OCI-LY3 (cell line): ENCODE results near the gene MTHFSD.

Experiments
- EZH2phosphoT487 ChIP-seq: fragments of 200-600 bp; shearing (Covaris generic); IDR thresholded peaks from 2 replicates; pipeline ENCODE4 v1.6.1; 2018; ENCODE audit warnings: antibody characterized with exemption, mixed run types, low read depth
- TF ChIP-seq, protein P1 (sequence below): fragments of 200-600, 300-600 bp; sonication (generic); IDR thresholded peaks from 2 replicates; pipeline ENCODE4 v1.5.1; 2014; ENCODE audit warnings: antibody characterized with exemption, low read length, low read depth

- TF ChIP-seq, protein P1, sequence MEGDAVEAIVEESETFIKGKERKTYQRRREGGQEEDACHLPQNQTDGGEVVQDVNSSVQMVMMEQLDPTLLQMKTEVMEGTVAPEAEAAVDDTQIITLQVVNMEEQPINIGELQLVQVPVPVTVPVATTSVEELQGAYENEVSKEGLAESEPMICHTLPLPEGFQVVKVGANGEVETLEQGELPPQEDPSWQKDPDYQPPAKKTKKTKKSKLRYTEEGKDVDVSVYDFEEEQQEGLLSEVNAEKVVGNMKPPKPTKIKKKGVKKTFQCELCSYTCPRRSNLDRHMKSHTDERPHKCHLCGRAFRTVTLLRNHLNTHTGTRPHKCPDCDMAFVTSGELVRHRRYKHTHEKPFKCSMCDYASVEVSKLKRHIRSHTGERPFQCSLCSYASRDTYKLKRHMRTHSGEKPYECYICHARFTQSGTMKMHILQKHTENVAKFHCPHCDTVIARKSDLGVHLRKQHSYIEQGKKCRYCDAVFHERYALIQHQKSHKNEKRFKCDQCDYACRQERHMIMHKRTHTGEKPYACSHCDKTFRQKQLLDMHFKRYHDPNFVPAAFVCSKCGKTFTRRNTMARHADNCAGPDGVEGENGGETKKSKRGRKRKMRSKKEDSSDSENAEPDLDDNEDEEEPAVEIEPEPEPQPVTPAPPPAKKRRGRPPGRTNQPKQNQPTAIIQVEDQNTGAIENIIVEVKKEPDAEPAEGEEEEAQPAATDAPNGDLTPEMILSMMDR = no peak
- TF ChIP-seq EZH2phosphoT487 = no peak
Observed at GRCh38 chr16:86514481-86515376, 40.3 kb downstream of the MTHFSD start.
